Glutamatergic neuron (in vitro differentiated cells): ENCODE results near the gene QRICH1. TPM values are rescaled to one million over a fixed set of nuclear protein-coding genes. Genes with fewer than 3 reads are reported as not detected.

Experiments used
- DNase-seq: peaks from one replicate; pipeline ENCODE4 v3.0.0; 2022
- H3K27ac Mint-ChIP-seq: one replicate; pipeline ENCODE4 v1.8.0; 2020; ENCODE audit warnings: mild to moderate bottlenecking, mixed read lengths, inconsistent platforms; ENCODE audit not compliant: unreplicated experiment
- H3K27me3 Mint-ChIP-seq: one replicate; pipeline ENCODE4 v1.8.0; 2020; ENCODE audit warnings: mild to moderate bottlenecking, moderate library complexity, mixed read lengths, inconsistent platforms; ENCODE audit not compliant: unreplicated experiment
- H3K36me3 Mint-ChIP-seq: one replicate; pipeline ENCODE4 v1.8.0; 2020; ENCODE audit warnings: mild to moderate bottlenecking, mixed read lengths, inconsistent platforms; ENCODE audit not compliant: unreplicated experiment
- H3K4me1 Mint-ChIP-seq: one replicate; pipeline ENCODE4 v1.8.0; 2020; ENCODE audit warnings: mild to moderate bottlenecking, low read depth, mixed read lengths, inconsistent platforms; ENCODE audit not compliant: unreplicated experiment
- H3K4me3 Mint-ChIP-seq: one replicate; pipeline ENCODE4 v1.8.0; 2020; ENCODE audit warnings: mild to moderate bottlenecking, mixed read lengths, inconsistent platforms; ENCODE audit not compliant: unreplicated experiment
- H3K9me3 Mint-ChIP-seq: one replicate; pipeline ENCODE4 v1.8.0; 2020; ENCODE audit warnings: mild to moderate bottlenecking, moderate library complexity, mixed read lengths, inconsistent platforms; ENCODE audit not compliant: unreplicated experiment
- CTCF ChIP-seq: fragments of 200-600 bp; sonication (generic); IDR thresholded peaks from one replicate; pipeline ENCODE4 v1.5.0; 2021; ENCODE audit not compliant: partially characterized antibody, unreplicated experiment
- total RNA-seq: library from RNA; stranded (reverse); fragmentation: NEBNext Ultra II Directional; extraction: Animal tissue kit (Norgen Biotek cat#: 25700); gene quantifications from one replicate; pipeline ENCODE4 v1.2.1, GENCODE V29; 2021; ENCODE audit not compliant: unreplicated experiment

Gene QRICH1
- total RNA-seq, 1 donor from 2014 or later, result 135 TPM

GRCh38 chr3:49035281-49035680 is 58.6 kb downstream of the QRICH1 start:
- Mint-ChIP-seq H3K36me3 (peaks cover 5% of the 10 kb centered on the region), H3K27me3 (peaks cover 4% of the 10 kb centered on the region), H3K9me3 (no peaks in the 10 kb centered on the region), H3K27ac (no peak overlapping the region), H3K4me1 (no peaks in the 10 kb centered on the region), H3K4me3 (no peak overlapping the region)
- TF ChIP-seq CTCF, result no peak
- no peak for DNase-seq

- no peak for DNase-seq
- Mint-ChIP-seq H3K27ac (no peak overlapping the region), H3K4me1 (no peaks in the 10 kb centered on the region), H3K4me3 (no peak overlapping the region), H3K36me3 (peaks cover 5% of the 10 kb centered on the region), H3K27me3 (peaks cover 7% of the 10 kb centered on the region), H3K9me3 (peaks cover under 1% of the 10 kb centered on the region)
- TF ChIP-seq CTCF, result no peak
These were observed 59.2 kb downstream of the QRICH1 start for GRCh38 chr3:49034650-49035049.

GRCh38 chr3:49032646-49033304 is 61.1 kb downstream of the QRICH1 start:
- Mint-ChIP-seq H3K4me3 (no peak overlapping the region), H3K4me1 (peaks cover 5% of the 10 kb centered on the region), H3K27ac (no peak overlapping the region), H3K9me3 (peaks cover 6% of the 10 kb centered on the region), H3K36me3 (peaks cover 5% of the 10 kb centered on the region), H3K27me3 (peaks cover 11% of the 10 kb centered on the region)
- DNase-seq, result no peak
- TF ChIP-seq CTCF, result no peak

DNA sequence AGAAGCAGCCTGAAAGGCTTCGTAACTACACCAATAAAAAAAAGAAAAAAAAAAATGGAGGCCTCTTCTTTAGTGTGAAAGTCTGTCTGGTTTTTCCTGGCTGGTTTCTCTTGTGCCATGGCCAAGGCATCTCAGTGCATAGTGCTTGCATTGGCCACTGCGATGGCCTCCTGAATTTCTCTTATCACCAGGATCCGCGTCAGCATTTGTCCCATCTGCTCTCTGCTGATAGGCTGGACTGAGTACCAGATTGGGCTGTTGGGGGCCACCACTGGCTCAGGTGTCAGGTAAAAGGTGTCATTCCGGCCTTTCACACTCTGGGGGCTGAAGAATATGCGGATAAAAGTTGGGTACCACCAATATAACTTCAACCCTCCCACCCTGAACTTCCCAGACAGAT is 63.5 kb downstream of the QRICH1 start:
- Mint-ChIP-seq H3K27me3 (peaks cover 15% of the 10 kb centered on the region), H3K9me3 (peaks cover 11% of the 10 kb centered on the region), H3K36me3 (peaks cover 5% of the 10 kb centered on the region), H3K27ac (no peak overlapping the region), H3K4me1 (peaks cover 8% of the 10 kb centered on the region), H3K4me3 (no peak overlapping the region)
- DNase-seq, result no peak
- TF ChIP-seq CTCF, result no peak

DNA sequence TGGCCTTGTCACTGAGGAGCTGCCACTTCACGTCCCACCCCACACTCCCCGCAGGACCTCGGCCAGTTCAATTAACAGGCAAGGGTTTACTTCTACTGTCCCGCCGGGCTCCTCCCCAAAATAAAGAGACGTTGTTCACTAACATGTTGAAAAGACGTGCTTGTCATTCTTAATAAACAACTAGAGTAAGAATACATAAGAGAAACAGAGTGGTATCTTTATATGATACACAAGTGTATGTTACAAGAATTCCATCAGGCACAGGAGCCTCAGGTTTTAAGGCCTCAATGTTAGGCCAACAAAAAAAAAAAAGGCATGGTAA is 64.3 kb downstream of the QRICH1 start:
- H3K36me3 Mint-ChIP-seq, result peaks cover 5% of the 10 kb centered on the region
- peak overlapping the region; percentile 95 for H3K4me3 Mint-ChIP-seq
- H3K27me3 Mint-ChIP-seq, result peaks cover 15% of the 10 kb centered on the region
- H3K4me1 Mint-ChIP-seq, result peaks cover 8% of the 10 kb centered on the region
- TF ChIP-seq CTCF, result no peak
- peaks cover 11% of the 10 kb centered on the region for H3K9me3 Mint-ChIP-seq
- H3K27ac Mint-ChIP-seq, result peak overlapping the region; percentile 88
- no peak for DNase-seq
